Dermis blood vessel endothelial cell (primary cell): Measurements from ENCODE around the gene RHBDD1. TPM values are rescaled to one million over a fixed set of nuclear protein-coding genes. Genes with fewer than 3 reads are reported as not detected.

Source experiments
- DNase-seq: peaks from one replicate; pipeline ENCODE4 v3.0.0; 2010
- total RNA-seq: library from RNA; depleted of rRNA; stranded (reverse); fragments of >200 nt; gene quantifications from 2 replicates; pipeline ENCODE4 v1.2.3, GENCODE V29; 2014

The RHBDD1 gene
- total RNA-seq, 1 donor from 2014 or later, result 14.3 TPM

DNA sequence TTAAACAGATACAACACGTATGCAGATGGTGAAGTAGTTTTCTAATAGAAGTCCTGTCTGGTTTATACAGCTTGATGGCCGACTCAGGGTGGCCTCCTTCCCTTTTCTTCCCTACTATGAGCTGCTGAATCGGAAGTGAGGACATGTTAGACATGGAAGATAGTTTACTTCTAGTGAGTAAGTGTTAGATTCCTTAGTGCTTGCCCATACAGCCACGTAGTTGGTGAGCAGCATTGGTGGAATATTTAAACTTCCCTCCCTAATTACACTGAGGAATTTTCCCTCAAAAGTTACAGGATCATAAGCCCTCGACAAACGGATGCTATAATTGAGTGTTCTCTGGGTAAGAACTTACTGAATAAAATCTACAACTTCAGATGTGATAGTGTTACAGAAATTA lies 52.1 kb downstream of the RHBDD1 start:
- no peak for DNase-seq

DNA sequence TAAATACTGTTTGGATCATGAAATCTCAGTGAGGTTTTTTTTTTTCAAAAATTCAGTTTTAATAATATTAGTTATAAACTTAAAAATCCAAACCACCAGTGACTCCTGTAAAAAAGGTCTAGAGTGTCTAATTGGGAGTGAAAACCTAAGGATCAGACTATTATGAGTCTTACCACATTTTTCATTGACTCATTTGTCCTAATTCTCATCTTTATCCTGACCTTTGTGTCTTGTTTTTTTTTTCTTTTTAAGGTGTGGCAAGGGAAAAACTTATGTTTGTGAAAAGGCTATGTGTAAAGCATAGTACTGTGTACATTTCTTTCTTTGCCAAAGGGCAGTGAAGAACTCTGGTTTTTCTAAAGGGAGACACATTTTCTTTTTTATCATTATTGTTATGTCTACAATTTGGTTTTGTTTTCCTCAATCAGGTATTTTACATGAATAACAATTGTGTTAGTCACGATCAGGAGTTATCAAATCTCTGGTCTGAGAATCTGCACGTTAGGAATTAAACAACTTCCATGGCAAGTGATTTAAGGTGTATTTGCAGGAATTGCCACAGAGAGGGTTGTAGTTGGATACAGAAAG lies 52.6 kb downstream of the RHBDD1 start:
- DNase-seq, result no peak

DNA sequence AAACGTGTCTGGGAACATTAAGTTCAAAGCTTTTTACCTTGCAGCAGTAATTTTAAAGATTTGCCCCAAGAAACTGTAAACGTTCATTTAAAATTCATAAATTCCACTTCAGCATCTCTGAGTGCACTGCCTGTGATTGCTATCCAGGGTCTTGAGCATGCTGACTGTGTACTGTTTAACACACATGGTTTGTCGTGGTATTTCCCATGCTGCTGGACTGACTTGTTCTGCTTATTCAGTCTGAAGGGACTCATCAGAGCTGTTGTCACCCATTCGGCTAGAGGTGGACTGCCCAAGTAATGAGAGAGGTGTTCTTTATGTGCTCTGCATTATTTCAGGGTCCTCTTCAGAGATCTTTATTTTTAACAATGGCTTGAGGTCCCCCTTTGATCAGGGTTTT lies 53.1 kb downstream of the RHBDD1 start:
- no peak for DNase-seq

DNA sequence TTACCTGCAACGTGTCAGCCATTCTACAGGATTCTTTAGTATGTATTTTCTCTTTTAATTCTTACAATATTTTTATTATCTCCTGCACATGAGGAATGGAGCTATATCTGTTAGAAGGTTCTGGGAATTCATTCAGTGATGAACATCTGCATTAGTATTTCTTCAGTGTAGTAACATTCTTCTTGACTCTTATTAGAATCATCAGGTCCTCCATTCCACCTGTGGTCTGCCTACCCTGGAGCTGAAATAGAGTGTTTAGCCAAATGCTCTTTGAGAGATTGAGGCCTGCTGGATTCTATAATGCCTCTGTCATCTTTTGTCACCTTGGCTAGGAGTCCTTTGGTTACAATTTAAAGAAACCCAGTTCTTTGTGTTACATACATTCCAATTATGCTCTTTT lies 54.4 kb downstream of the RHBDD1 start:
- no peak for DNase-seq

DNA sequence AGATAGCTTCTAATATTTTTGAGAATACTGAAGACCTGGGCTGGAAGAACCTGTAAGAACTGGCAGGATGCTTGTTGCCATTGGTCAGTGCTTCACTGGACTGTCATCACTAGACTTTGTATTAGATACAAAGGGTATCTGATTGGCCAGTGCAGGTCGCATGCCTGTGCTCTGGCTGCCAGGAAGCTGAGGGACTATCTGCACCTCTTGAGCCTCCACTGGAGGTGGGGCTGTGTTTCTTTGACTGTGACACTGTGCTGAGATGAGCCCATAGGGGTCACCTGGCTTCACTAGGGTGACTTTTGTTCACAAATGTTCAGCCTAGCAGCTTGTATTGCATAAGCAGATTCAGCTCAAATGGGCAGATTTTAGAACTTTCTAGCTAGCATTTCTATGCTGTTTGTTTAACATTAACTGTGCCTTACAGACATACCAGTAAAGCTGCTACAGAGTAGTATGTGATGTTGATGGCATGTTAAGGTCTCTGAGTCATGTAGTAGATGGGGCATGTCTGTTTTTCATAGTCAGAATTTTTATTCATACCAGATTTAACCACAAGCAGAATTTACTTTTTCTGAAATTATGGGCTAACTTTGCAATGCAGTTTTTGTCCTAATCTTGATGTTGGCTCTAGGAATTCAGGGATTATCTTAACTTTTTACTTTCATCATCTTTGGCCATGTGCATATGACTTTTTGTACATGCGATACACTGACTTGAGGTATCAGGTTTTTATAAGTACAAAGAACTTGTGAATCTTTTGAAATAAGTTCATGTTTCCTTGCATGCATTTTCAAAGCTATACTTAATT lies 56.1 kb downstream of the RHBDD1 start:
- DNase-seq, result no peak

DNA sequence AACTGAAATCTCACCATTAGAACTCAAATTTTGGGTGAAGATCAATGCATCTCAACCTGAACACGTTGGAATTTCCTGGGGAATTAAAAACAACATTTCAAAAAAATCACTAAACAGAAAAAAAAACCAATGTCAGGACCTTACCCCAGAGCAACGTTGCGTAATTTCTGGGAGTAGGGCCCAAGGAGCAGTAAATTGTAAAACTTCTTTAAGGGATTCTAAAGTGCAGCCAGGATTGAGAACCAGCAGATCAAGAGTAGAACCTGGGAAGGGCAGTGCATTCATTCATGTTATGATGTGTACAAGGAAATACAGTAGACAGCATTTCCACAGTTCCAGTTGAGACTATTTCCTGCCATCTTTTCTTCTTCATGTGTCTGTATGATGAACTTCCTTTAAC lies 56.9 kb downstream of the RHBDD1 start:
- no peak for DNase-seq

DNA sequence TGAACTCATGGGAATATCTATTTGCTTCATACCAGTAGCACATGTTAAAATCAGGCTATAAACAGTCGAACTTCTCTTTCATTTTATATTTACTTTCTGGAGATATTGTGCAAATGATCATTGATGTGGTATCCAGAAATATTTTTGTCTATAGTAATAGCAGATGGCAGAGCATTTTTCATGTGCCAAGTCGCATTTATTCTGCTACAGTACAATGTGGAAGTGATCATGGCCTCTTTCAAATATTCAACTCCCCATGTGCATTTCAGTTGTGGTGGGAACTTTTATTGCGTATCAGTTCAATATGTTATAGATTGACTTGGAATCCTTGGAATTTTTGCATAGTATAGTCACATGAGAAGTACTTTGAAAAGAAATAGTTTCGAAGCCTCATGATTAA lies 57.4 kb downstream of the RHBDD1 start:
- no peak for DNase-seq

DNA sequence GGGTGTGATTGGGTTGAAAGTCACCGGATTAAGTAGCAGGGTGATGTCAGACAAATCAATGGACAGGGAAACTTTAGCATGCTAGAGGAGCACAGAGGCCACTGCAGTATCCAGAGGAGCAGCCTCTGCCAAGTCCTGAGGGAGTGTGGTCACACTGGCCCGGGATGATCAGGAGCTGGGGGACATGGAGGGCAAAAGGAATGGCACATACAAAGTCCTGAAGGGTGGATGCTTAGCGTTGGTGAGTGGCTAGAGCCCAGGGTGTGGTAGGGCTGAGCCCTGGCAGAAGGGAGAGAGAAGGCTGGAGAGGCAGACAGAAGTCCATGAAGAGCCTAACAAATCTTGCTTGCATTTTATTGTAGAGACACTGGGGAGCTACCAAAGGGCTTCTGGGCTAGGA lies 58.9 kb downstream of the RHBDD1 start:
- no peak for DNase-seq

DNA sequence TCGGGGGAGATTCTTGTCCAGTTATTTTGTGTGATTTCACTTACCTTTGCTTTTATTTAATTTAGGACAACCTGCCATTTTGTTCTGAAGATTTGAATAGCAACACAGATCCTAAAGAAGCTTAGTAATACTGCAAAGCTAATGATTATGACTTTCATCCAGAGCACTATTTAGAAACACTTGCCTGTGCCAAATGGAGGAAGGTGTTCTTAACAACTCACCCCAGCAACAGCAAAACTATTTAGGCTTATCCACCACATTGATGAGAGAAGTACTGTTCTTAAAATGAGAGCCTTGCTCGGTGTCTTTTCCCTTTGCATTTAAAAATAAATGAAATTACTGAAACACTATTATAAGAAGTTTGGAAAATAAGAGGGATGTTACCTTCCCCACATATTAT lies 59.7 kb downstream of the RHBDD1 start:
- no peak for DNase-seq

DNA sequence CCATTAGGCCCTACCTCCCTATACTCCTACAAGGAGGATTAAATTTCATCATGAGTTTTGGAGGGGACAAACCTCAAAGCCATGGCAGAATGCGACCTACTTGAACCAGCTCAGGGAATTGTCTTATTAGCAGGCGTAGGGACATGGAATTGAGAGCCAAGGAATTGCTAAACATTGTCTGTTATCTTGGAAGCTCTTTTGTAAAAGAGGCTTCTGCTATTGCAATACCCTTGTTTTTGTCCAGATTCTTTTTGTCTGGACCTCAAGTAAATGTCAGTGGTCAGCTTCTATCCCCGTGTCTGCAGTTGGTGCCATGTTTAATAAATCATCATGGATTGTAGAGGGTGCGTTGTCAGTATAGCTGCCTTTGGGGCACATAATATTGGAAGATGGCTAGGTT lies 62.3 kb downstream of the RHBDD1 start:
- DNase-seq, result no peak

DNA sequence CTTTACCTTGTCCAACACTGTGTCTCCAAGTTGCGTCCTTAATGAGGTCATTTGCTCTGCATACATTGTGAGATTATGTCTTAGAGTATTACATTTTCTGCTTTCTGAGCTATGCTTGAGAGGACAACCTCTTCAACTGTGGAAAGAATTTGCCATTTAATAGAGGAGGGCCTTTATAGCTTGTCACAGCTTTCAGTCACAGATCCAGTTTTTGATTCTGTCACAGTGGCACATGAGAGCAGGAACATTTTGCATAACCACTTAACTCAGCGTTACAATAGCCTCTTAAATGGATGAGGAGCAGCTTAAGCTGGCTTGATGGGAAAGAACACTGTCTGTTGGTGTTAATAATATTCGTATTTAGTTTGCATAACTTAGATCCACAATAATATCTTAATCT lies 63.0 kb downstream of the RHBDD1 start:
- DNase-seq, result no peak

DNA sequence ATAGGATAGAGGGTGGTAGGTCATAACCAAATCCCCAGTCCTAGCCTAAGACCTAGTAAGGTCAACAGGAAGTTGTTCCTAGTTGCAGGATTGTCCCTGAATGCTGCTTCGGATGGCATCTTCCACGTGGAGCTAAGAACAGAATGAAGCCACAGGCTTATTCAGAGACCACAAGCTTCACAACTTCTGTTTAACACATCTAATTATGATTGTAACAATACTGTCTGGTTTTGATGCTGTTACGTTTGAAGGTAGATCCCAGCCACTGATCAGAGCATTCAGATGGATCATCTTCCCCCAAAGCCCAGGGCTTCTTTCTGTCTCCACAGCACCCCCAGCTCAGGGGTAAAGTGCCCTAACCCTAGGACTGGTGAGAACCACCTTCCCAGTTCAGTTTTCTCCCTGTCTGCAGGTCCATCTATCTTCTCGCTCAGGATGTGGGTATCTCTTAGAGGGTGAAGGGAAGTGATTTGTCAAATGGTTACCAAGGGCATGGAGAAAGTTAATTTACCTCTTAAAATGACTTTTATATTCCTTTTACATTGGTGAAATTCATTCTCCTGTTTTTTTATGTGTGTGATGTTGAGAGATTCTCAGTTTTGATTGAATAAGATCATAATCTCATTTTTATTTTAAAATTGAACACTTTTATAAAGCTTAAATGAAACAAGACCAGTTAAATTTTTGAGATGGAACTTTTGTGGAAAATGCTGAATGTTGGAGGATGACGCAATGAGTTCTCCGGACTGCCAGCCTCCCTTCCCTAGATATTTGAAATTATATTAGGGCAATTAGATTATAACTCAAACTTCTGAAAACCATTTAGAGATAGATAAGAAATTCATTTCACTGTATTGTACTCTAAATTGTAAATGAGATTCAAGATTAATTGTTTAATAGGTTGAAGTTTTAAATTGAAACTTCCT lies 66.5 kb downstream of the RHBDD1 start:
- no peak for DNase-seq

DNA sequence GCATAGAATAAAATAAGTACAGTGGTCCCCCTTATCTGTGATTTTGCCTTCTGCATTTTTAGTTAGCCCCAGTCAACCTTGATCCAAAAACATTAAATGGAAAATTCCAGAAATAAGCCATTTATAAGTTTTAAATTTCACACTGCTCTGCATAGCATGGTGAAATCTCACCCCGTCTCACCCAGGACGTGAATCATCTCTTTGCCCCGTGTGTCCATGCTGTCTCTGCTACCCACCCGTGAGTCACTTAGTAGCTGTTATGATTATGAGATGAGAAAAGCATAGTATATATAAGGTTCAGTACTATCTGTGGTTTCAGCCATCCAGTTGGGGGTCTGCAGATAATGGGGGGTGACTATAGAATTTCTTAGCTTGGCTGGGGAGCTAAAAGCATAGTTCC lies 67.3 kb downstream of the RHBDD1 start:
- DNase-seq, result no peak

DNA sequence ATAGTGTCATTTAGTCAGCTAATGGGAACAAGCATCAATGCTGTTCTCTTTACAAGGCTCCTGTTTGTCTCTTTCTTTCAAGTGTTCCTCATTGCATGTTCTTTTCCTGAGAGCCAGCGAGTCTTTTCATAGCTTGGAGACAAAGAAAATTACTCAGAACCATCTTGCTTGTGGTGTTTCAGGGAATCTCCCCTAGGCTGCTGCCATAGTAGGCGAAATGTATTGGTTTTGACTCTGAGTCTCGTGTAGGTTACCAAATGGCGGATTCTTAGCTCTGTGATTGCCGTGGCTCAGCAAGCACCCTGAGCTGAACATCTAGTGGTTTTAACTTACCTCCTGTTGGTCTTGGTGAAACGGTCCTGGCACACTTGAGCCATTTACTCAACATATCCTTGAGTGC lies 68.7 kb downstream of the RHBDD1 start:
- DNase-seq, result no peak

DNA sequence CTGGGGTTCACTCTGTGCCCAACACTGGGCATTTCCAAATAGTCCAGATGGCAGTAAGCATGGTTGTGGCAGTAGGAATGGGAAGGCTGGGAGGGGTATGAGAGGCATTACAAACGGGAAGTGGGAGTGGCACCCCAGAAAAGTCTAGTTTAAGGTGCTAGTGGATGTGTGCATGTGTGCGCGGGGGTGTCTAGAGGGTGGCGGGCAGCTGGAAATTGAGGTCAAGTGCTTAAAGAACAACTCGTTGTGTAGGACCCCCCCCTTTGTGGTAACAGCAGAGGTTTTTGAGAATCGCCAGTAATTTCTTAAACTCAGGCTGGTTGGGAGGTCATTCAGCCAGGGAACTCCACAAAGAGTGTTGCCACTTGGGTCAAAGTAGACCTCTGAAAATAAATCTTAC lies 69.9 kb downstream of the RHBDD1 start:
- DNase-seq, result no peak

DNA sequence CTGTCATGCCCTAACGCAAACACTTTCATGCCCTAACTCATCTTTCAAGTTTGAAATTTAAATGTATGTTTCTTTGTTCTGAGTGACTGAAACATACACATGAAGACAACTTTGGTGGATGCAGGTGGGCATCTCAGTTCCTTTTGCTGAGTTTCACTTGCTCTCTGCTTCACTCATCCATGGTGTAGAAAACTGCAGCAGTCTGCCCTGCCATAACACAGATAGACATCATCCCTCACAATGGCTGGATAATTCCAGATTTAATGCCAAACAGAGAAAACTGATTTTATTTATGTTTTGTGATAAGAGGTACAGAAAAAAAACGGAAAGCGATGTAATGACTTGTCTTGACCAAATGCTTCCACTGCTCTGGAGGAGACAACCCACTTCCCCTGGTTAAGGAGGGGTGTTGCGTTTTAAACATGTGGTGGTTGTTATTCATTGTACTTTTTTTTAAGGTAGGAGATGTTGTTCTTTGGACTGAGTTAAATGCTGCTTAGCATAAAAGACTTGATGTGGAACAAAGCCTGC lies 70.4 kb downstream of the RHBDD1 start:
- DNase-seq, result no peak

DNA sequence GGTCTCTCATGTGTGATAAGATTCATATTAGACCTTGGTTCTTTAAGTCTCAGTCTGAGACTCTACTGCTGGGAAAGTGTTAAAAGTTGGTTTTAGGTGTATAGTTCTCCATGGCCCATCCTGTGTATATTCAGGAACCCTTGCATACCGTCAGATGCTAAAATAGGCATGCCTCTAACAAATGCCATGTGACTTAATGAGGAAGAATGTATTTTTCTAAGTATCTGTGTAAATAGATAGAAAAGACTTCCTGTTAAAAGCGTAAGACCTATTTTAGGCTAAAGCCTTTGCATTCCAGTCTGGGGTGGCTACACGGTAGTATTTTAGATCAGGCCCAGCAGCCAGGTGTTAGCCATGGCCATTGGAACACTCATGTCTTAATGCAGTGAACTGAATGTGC lies 73.3 kb downstream of the RHBDD1 start:
- no peak for DNase-seq

DNA sequence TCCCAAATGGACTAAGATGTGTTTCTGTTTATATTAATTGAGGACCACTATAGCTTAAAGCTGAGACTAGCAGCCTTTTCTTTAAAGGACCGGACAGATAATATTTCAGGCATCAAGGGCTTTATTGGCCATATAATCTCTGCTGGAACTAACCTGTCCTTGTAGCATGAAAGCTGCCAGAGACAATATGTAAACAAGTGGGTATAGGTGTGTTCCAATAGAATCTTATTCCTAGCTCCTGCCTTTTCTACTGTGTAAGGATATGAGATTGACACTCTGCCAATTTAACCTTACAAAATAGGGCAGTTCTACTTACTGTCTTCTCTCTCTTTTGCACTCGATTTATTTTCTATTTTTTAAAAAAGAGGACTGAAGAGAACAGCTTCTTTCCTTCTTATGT lies 74.0 kb downstream of the RHBDD1 start:
- DNase-seq, result no peak

DNA sequence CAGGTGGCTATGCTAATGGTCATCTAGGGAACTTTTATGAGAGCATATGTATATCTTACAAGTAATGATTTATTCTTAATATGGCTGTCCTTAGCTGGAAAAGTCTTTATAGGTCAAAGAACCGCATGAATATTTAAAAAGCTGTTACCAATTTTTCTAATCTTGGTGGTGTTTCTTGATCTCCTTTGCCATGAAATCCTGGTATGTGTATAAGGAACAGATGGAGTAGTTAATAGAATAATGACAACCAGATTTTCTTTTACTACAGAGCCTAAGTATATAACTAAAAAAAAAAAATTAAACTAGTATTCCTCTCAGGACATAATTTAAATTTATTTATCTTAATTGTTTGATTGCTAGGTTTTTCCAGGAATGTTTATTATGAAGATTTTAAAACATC lies 74.5 kb downstream of the RHBDD1 start:
- no peak for DNase-seq

DNA sequence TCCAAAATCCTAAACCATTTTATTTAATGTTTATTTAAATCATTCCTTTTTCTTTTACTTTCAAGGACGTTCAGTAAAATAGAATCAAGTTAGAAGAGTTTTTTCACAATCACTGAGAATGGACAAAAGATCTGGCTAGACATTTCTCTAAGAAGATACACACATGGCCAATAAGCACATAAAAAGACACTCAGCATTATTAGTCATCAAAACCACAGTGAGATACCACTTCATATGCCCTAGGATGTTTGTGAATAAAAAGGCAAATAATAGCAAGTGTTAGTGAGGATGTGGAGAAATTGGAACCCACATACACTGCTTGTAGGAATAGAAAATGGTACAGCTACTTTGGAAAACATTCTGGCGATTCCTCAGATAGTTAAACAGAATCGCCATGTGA lies 76.1 kb downstream of the RHBDD1 start:
- DNase-seq, result no peak

DNA sequence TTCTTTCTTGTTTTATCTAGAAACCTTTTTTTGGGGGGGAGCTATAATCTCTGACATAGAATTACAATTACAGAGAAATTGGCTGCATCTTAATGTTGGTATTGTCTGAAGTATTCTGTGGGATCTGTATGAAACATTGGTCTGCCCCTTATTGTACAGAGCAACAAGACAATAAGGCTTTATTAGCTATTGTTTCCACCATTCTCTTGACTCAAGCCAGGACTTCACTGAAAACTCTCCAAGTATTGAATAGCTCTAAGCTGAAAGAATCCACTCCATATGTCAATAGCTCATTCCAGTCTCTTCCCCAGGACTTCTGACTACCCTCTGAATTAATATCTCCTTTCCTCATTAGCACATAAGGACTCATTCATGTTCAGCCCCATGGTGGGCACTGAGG lies 77.8 kb downstream of the RHBDD1 start:
- no peak for DNase-seq

DNA sequence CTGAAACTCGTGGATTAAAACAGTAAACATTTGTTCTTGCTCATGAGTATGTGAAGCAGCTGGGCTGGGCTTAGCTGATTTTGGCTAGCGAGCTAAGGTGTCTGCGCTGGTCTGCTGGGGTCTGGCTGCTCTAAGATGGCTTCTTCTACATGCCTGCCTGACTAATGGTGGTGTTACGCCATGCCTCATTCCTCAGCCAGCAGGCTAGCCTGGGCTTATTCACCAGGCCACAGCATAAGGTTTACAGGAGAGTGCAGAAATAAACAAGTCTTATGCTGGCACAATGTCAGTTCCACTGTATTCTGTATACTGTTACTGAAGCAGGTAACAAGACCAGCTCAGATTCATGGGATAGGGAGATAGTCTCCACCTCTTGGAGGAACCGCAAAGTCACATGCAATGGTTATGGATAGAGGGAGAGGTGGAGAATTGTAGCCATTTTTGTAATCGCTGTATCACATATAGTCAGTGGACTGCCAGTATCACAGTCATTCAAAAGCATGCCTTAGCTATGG lies 80.0 kb downstream of the RHBDD1 start:
- DNase-seq, result no peak

DNA sequence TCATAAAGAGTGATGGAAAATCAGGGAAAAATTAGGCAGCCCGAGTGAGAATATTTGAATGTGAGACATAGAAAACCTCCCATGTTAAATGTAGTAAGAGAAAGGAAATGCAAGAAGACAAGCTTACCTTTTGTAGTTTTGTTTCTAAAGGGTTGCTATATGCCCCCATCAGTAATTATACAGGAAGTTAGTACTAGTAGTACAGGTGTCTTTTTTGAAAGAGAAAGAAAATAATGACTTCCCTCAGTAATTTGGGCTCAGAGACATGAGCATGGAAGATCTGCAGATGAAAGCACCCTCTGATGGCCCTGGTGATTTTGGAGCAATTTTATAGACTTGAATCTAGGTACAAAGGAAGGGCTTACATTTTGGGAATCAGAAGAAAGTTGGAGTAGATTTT lies 80.8 kb downstream of the RHBDD1 start:
- DNase-seq, result no peak
